SK-N-SH (cell line): ENCODE results near the gene MIGA1. TPM values are rescaled to one million over a fixed set of nuclear protein-coding genes. Genes with fewer than 3 reads are reported as not detected.
"Not testable (repeated sequence)": the region's sequence is repeated elsewhere in the genome, so short reads cannot be mapped to it uniquely, and the experiment has no call there.

ENCODE experiments used
- CTCF ChIA-PET: fragments of 300-600, 350-600 bp; formaldehyde crosslinking; extraction: SDS; loops from one replicate; lab custom pipeline; 2021; lab: Yijun Ruan, JAX
- POLR2A ChIA-PET: fragments of 350-600 bp; sonication (Branson Sonifier 250); formaldehyde crosslinking; extraction: SDS; loops from one replicate; lab custom pipeline; 2020; ENCODE audit warnings: antibody characterized with exemption, inconsistent platforms; lab: Yijun Ruan, JAX
- DNase-seq: peaks from one replicate; pipeline ENCODE4 v3.0.0; 2012
- H2AFZ ChIP-seq: fragments of 200-600 bp; sonication (generic); 2 replicates; pipeline ENCODE4 v1.8.1; 2016; ENCODE audit warnings: antibody characterized with exemption, mild to moderate bottlenecking, low read depth
- H3F3A ChIP-seq: fragments of 200-600 bp; sonication (generic); replicated peaks from 2 replicates; pipeline ENCODE3; 2016; ENCODE audit warnings: antibody characterized with exemption, mild to moderate bottlenecking; ENCODE audit not compliant: insufficient read depth
- H3K27ac ChIP-seq, 2 experiments: fragments of 200-500 bp in 1 of 2; fragments of 200-600 bp in 1 of 2; sonication (Bioruptor generic) in 1 of 2; sonication (generic), shearing (Covaris generic) in 1 of 2; 2 replicates each; pipeline versions ENCODE4 v1.5.1 to v1.6.1; 2014 to 2016; ENCODE audit warnings: low read depth in 2 of 2, inconsistent platforms in 1 of 2, low read length in 1 of 2, mild to moderate bottlenecking in 1 of 2, mixed read lengths in 1 of 2
- H3K27me3 ChIP-seq: fragments of 200-600 bp; sonication (generic), shearing (Covaris generic); 2 replicates; pipeline ENCODE4 v1.6.1; 2016; ENCODE audit warnings: mixed run types; ENCODE audit not compliant: insufficient read depth
- H3K36me3 ChIP-seq, 2 experiments: fragments of 200-500 bp in 1 of 2; fragments of 200-600 bp in 1 of 2; sonication (Bioruptor generic) in 1 of 2; sonication (generic) in 1 of 2; replicated peaks in 1 of 2; 2 replicates each; pipeline versions ENCODE3 to v1.5.1; 2014 to 2016; ENCODE audit warnings: low read length in 1 of 2, mild to moderate bottlenecking in 1 of 2; ENCODE audit not compliant: insufficient read depth in 2 of 2, control insufficient read depth in 1 of 2
- H3K4me1 ChIP-seq, 2 experiments: fragments of 200-500 bp in 1 of 2; fragments of 200-600 bp in 1 of 2; sonication (Bioruptor generic) in 1 of 2; sonication (generic), shearing (Covaris generic) in 1 of 2; 2 replicates each; pipeline versions ENCODE4 v1.5.1 to v1.6.1; 2014 to 2016; ENCODE audit warnings: low read depth in 1 of 2, low read length in 1 of 2, mixed run types in 1 of 2; ENCODE audit not compliant: insufficient read depth in 2 of 2, control insufficient read depth in 1 of 2
- H3K4me2 ChIP-seq: fragments of 200-600 bp; sonication (generic), shearing (Covaris generic); 2 replicates; pipeline ENCODE4 v1.6.1; 2017; ENCODE audit warnings: mixed run types
- H3K4me3 ChIP-seq, 2 experiments: fragments of 200-500 bp in 1 of 2; fragments of 200-600 bp in 1 of 2; sonication (Bioruptor generic) in 1 of 2; sonication (generic), shearing (Covaris generic) in 1 of 2; 2 replicates each; pipeline versions ENCODE4 v1.5.1 to v1.8.1; 2014 to 2016; ENCODE audit warnings: low read depth in 2 of 2, inconsistent platforms in 1 of 2, low read length in 1 of 2, mild to moderate bottlenecking in 1 of 2, mixed read lengths in 1 of 2, moderate library complexity in 1 of 2
- H3K79me2 ChIP-seq: fragments of 200-600 bp; sonication (generic); 2 replicates; pipeline ENCODE4 v1.8.1; 2017; ENCODE audit warnings: mild to moderate bottlenecking; ENCODE audit not compliant: insufficient read depth
- H3K9ac ChIP-seq: fragments of 200-600 bp; sonication (generic); 2 replicates; pipeline ENCODE4 v1.6.1; 2017; ENCODE audit warnings: mixed run types
- H3K9me2 ChIP-seq: fragments of 200-600 bp; sonication (generic); 2 replicates; pipeline ENCODE4 v1.6.1; 2017; ENCODE audit warnings: mixed run types
- H3K9me3 ChIP-seq: fragments of 200-600 bp; sonication (generic); 2 replicates; pipeline ENCODE4 v1.6.1; 2017; ENCODE audit warnings: mixed run types, mild to moderate bottlenecking, moderate library complexity
- H4K20me1 ChIP-seq: fragments of 200-600 bp; sonication (generic); 2 replicates; pipeline ENCODE4 v1.6.1; 2017; ENCODE audit warnings: mild to moderate bottlenecking, mixed run types; ENCODE audit not compliant: insufficient read depth
- CHD2 ChIP-seq: fragments of 150-350 bp; IDR thresholded peaks from 2 replicates; pipeline ENCODE4 v1.6.1; 2018; ENCODE audit warnings: low read length; ENCODE audit not compliant: partially characterized antibody
- ELF1 ChIP-seq: IDR thresholded peaks from 2 replicates; pipeline ENCODE4 v1.4.0; 2012
- EP300 ChIP-seq, 2 experiments: IDR thresholded peaks; 2 replicates each; pipeline versions ENCODE4 v1.4.0 to v1.6.1; 2012; ENCODE audit warnings: borderline replicate concordance in 1 of 2, low read depth in 1 of 2, low read length in 1 of 2
- EZH2phosphoT487 ChIP-seq: fragments of 200-600 bp; sonication (generic); IDR thresholded peaks from 2 replicates; pipeline ENCODE4 v1.6.1; 2017; ENCODE audit warnings: low read depth, mixed run types, mild to moderate bottlenecking, antibody characterized with exemption, moderate library complexity, borderline replicate concordance
- FOXM1 ChIP-seq: IDR thresholded peaks from 2 replicates; pipeline ENCODE4 v1.4.0; 2012; ENCODE audit warnings: low read depth, mild to moderate bottlenecking
- GABPA ChIP-seq: IDR thresholded peaks from 2 replicates; pipeline ENCODE4 v1.4.0; 2012; ENCODE audit warnings: low read depth, mild to moderate bottlenecking
- GATA2 ChIP-seq: sonication (generic); formaldehyde crosslinking; IDR thresholded peaks from 2 replicates; pipeline ENCODE4 v1.5.0; 2020; ENCODE audit warnings: mild to moderate bottlenecking, missing genetic modification reagents
- NFIC ChIP-seq: IDR thresholded peaks from 2 replicates; pipeline ENCODE4 v1.4.0; 2012; ENCODE audit warnings: borderline replicate concordance
- NRF1 ChIP-seq: IDR thresholded peaks from 2 replicates; pipeline ENCODE4 v1.6.1; 2012; ENCODE audit warnings: low read depth, mild to moderate bottlenecking, low read length
- POLR2AphosphoS5 ChIP-seq: IDR thresholded peaks from 2 replicates; pipeline ENCODE4 v1.6.1; 2012; ENCODE audit warnings: low read depth, low read length
- RAD21 ChIP-seq: IDR thresholded peaks from 2 replicates; pipeline ENCODE4 v1.6.1; 2012; ENCODE audit warnings: mild to moderate bottlenecking, low read length
- RCOR1 ChIP-seq: fragments of 150-350 bp; IDR thresholded peaks from 2 replicates; pipeline ENCODE4 v1.6.1; 2017; ENCODE audit warnings: antibody characterized with exemption, low read length
- RFX5 ChIP-seq: IDR thresholded peaks from 2 replicates; pipeline ENCODE4 v1.6.1; 2012; ENCODE audit warnings: mild to moderate bottlenecking, improper control_type of control experiment, low read length
- RXRA ChIP-seq: IDR thresholded peaks from 2 replicates; pipeline ENCODE4 v1.4.0; 2012; ENCODE audit warnings: low read depth, mild to moderate bottlenecking, borderline replicate concordance
- SIN3A ChIP-seq: IDR thresholded peaks from 2 replicates; pipeline ENCODE4 v1.6.1; 2012; ENCODE audit warnings: low read depth, mild to moderate bottlenecking, low read length, moderate library complexity, borderline replicate concordance
- TAF1 ChIP-seq: IDR thresholded peaks from 2 replicates; pipeline ENCODE4 v1.6.1; 2012; ENCODE audit warnings: low read depth, mild to moderate bottlenecking, low read length, moderate library complexity, borderline replicate concordance
- TCF12 ChIP-seq: IDR thresholded peaks from 2 replicates; pipeline ENCODE4 v1.4.0; 2012
- TEAD4 ChIP-seq: IDR thresholded peaks from 2 replicates; pipeline ENCODE4 v1.4.0; 2012; ENCODE audit warnings: mild to moderate bottlenecking, borderline replicate concordance; ENCODE audit not compliant: insufficient read depth
- WGBS: methylation state at CpG from one replicate; pipeline ENCODE4 v1.1.6; 2017; ENCODE audit warnings: low lambda C conversion rate; 5-methylcytosine and 5-hydroxymethylcytosine counted together
- polyA plus RNA-seq, 3 experiments: library from polyadenylated mRNA; depleted of rRNA; stranded (reverse); fragments of >200 nt; gene quantifications; 2 replicates each; pipeline ENCODE4 v1.2.3, GENCODE V29; 2012
- TF ChIP-seq, protein P1 (sequence below): IDR thresholded peaks from 2 replicates; pipeline ENCODE4 v1.4.0; 2012; ENCODE audit warnings: low read depth, borderline replicate concordance

Gene MIGA1
- polyA plus RNA-seq, 1 of the 3 experiments (the other 2 are of a cell fraction) = 2.5 TPM

GRCh38 chr1:77783141-77783540 is 3.7 kb downstream of the MIGA1 start:
- 78% methylated on average over 2 of the region's 2 CpGs for WGBS
- no peak for DNase-seq
- ChIA-PET POLR2A (no interaction called here), CTCF (no interaction called here)
- Histone ChIP-seq H3K27ac (no peak overlapping the region), H3K9me2 (no peaks in the 10 kb centered on the region), H2AFZ (no peak overlapping the region), H3K4me3 (no peak overlapping the region), H3K4me2 (no peak overlapping the region), H3K36me3 (peaks cover 18 to 47% of the 10 kb centered on the region in 2 experiments), H3K79me2 (peaks cover 85% of the 10 kb centered on the region), H3K27me3 (no peaks in the 10 kb centered on the region), H3F3A (no peaks in the 10 kb centered on the region), H3K9ac (no peak overlapping the region), H3K9me3 (no peaks in the 10 kb centered on the region), H3K4me1 (peaks cover 3 to 14% of the 10 kb centered on the region in 2 experiments; a peak in 3 of 4 replicates), H4K20me1 (peaks cover 4% of the 10 kb centered on the region; the same call in 1 of the 2 replicates)
- no peak for TF ChIP-seq NRF1
- no peak for TF ChIP-seq RFX5
- TF ChIP-seq TAF1 = no peak
- no peak for TF ChIP-seq FOXM1
- TF ChIP-seq RAD21 = no peak
- no peak for TF ChIP-seq CHD2
- TF ChIP-seq, protein P1, sequence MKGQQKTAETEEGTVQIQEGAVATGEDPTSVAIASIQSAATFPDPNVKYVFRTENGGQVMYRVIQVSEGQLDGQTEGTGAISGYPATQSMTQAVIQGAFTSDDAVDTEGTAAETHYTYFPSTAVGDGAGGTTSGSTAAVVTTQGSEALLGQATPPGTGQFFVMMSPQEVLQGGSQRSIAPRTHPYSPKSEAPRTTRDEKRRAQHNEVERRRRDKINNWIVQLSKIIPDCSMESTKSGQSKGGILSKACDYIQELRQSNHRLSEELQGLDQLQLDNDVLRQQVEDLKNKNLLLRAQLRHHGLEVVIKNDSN = no peak
- no peak for TF ChIP-seq GATA2 (CRISPR knock-in tag)
- no peak for TF ChIP-seq POLR2AphosphoS5

- H3K27ac ChIP-seq, H3K9ac ChIP-seq, H3F3A ChIP-seq, DNase-seq, H3K4me3 ChIP-seq, H3K9me3 ChIP-seq, H4K20me1 ChIP-seq, CTCF ChIA-PET, H3K27me3 ChIP-seq, H3K9me2 ChIP-seq, H2AFZ ChIP-seq, H3K4me1 ChIP-seq, H3K4me2 ChIP-seq: not testable (repeated sequence)
- POLR2A ChIA-PET = interaction anchor here (0.6 kb wide), 1 partner anchor 1986 kb away, joined by 3 read pairs; no protein-coding TSS in a partner anchor
- 100% methylated on average over 1 of the region's 2 CpGs for WGBS
- peaks cover 76% of the 10 kb centered on the region for H3K79me2 ChIP-seq
- peaks cover 28 to 74% of the 10 kb centered on the region in 2 experiments for H3K36me3 ChIP-seq
These were observed 6.8 kb downstream of the MIGA1 start for GRCh38 chr1:77786093-77786741.

DNA sequence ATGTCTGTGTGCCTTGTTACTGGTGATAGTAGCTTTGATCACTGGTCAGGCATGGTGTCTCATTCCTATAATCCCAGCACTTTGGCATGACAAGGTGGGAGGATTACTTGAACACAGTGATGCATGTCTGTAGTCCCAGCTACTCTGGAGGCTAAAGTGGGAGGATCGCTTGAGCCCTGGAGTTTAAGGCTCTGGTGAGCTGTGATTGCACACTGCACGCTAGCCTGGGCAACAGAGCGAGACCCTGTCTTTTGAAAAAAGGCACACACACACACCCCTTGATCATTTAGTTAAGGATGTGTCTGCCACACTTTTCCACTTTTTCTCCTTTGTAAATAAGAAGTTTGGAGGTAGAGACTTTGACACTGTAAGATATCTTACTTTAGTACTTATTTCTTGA is 15.1 kb downstream of the MIGA1 start:
- no peak overlapping the region for H3K9ac ChIP-seq
- H4K20me1 ChIP-seq = 0 out of 2 replicates have a peak, but pooled peaks cover 3% of the 10 kb centered on the region
- H3K79me2 ChIP-seq = peaks cover 71% of the 10 kb centered on the region
- TF ChIP-seq TEAD4 (no peak), ELF1 (no peak), SIN3A (no peak), RFX5 (no peak), GABPA (no peak), RXRA (no peak), RCOR1 (no peak), EP300 (IDR thresholded peaks at IDR 0.05; ENCODE audit: borderline replicate concordance in 1 of 2, low read depth in 1 of 2, low read length in 1 of 2) (no peak), POLR2AphosphoS5 (no peak), NFIC (no peak), EZH2phosphoT487 (no peak), TCF12 (no peak)
- TF ChIP-seq, all 33 proteins: peak for 0
- no peaks in the 10 kb centered on the region for H3K9me2 ChIP-seq
- POLR2A ChIA-PET = interaction anchor here (1.0 kb wide), 1 partner anchor 15 kb away, joined by 6 read pairs; the partner anchor contains the start of gene MIGA1
- no peaks in the 10 kb centered on the region for H3K27me3 ChIP-seq
- CTCF ChIA-PET = no interaction called here
- no peak for DNase-seq
- no peak overlapping the region for H3K27ac ChIP-seq
- no peak overlapping the region for H2AFZ ChIP-seq
- H3K36me3 ChIP-seq = peaks cover 2 to 39% of the 10 kb centered on the region in 2 experiments
- peaks cover 14% of the 10 kb centered on the region for H3F3A ChIP-seq
- no peaks in the 10 kb centered on the region for H3K9me3 ChIP-seq
- no peak overlapping the region for H3K4me2 ChIP-seq
- H3K4me3 ChIP-seq = no peak overlapping the region
- H3K4me1 ChIP-seq = 0 out of 4 replicates have a peak, but pooled peaks cover 0 to 5% of the 10 kb centered on the region in 2 experiments
- WGBS = 96% methylated on average over 3 of the region's 3 CpGs
